Germinal center (tissue), 1 donor: ENCODE data around the gene CHN2.

Source experiments
- DNase-seq: peaks from one replicate; pipeline ENCODE4 v3.0.0; 2012; ENCODE audit warnings: mixed read lengths, low spot score

The CHN2 gene

DNA sequence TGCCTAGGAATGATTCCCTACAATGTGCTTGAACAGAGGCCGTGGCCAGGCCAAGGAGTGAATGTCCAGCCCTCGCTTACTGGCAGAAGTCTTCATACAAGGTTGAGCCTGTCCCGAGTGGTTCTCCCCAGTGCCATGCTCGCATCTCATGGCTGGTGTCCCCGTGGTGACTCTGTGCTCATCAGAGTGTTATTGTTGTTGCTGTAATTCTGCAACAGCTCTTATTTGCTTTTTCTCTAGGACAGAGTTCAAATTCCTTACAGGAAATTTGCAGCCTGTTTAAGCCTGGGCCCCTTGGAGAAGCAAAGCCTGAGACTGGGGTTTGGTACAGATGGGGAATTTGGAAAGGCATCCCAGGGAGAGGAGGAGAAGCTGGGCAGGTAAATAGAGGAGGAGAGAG, 211.3 kb downstream of the CHN2 start:
- DNase-seq: no peak

DNA sequence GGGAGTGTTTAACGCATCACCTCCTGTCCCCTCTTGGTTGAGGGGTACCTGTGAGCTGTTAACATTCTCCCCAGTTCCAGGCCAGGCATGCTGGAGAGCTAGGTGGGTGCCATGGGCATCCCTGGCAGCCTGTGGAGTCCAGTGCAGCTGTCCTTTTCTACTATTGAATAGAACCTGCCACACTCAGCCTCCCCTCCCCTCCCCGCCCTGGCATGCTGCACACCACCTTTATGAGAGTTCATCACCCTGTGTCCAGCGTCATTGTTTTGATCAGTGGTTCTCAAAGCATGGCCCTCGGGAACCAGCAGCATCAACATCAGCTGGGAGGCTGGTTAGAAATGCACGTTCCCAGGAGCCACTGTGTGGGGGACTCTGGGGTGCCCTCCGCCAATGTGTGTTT, 211.8 kb downstream of the CHN2 start:
- DNase-seq: no peak

DNA sequence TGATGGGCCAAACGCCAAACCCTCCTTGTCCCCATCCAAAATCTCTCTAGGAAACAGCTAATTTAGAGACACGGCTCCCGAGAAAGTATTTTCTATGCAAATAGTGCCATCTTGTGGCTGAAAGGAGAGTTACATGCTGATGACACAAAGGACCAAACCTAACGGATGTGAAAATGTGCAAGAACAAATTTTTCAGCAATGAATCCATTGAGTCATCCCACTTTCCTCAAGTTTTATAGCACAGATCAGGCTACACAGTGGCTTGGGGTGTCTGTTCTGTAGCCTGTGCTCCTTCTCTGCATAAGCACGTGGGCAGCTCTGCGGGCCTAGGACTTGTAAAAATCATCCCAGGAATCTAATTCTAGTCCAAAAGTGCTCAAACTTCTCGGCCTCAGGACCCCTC, 214.3 kb downstream of the CHN2 start:
- DNase-seq: peak; percentile 71

DNA sequence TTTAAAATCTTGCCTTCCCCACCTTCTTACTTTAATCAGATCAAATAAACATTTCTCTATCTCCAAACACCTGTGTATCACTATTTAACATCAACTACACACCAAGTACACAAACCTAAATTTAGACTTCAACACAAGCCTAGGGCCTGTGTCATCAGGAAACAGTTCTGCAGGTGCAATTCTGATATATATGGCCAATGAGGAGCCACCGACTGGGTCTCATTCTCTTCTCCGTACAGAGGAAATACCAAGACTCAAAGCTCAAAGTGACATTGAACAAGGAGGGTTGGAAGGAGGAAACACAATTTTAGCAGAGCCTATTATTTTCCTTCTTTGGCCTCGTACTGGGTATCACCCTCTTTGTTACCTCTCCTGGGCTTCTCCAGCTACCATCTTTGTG, 216.4 kb downstream of the CHN2 start:
- DNase-seq: peak; percentile 48

DNA sequence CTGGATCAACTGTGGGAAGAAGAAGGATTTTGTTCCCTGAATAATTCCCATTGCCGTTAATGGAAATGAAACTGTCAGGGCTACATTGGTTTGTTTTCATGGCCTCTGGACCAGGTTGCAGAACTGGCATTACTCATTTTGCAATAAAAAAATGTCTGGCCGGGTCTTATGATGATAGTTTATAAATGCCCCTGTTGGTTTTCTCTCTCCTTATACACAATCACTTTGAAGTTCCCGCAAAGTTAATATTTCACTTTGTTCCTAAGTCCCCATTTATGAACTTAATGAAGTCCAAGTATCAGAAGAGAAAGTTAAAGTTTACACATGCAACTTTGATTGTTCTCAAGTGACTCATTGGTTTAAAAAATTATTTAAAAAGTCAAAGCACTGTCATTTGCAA, 218.3 kb downstream of the CHN2 start:
- no peak for DNase-seq

DNA sequence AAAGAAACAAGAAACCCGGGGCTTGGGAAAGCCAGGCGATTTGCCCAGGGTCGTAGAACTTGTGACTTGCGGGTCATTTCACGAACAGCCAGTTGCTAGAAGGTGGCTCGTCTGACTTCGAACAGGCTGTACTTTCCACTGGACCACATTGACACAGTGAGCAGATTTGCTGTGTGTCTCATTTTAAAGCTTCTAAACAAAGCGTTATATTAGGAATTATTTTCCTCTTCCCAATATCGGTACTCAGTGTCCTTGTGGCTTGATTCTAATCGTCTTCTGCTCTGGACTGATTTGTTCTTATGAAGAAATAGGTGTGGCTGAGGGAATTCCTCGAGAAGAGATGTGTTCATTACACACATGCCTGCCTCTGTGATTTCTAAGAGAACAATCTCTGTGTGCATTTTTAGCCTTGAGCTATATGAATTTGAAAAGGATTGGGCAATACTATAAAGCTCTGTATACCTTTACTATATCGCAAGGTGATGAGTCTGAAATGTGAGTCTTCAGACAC, 219.1 kb downstream of the CHN2 start:
- DNase-seq: no peak

DNA sequence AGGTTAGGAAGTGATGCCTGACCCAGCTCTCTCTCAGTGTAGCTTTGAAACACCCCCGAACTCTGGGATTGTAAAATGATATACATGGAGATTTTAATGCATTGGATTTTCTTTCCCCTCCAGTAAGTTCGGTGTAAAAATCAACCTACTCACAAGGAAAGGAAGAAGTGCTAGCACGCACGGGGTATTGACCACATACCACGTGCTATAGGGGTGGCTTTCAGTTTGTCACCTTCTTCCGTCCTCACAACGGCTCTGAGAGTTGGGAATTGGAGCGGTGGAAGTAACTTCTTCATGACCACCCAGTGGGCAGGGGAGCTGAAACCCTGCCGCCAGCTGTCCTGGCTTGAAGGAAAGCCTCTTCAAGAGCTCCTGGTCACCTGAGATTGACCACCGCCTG, 219.6 kb downstream of the CHN2 start:
- DNase-seq: no peak

DNA sequence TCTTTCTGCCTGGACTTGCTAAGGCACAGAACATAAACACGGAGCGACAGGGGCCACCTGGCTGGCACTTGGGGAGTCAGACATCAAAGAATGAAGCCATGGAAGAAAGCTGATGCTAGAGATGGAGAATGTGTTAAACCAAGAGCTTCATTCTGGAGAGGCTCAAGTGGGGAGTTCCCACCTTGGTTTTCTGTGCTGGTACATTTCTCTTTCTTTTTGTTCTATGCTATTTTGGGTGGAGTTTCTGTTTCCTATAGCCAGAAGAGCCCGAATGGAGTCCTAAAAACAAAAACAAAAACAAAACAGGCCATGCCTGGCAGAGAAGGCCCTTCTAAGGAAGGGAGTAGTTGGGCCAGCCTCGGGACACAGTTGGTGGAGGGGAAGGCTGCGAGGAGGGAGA, 220.6 kb downstream of the CHN2 start:
- DNase-seq: no peak

DNA sequence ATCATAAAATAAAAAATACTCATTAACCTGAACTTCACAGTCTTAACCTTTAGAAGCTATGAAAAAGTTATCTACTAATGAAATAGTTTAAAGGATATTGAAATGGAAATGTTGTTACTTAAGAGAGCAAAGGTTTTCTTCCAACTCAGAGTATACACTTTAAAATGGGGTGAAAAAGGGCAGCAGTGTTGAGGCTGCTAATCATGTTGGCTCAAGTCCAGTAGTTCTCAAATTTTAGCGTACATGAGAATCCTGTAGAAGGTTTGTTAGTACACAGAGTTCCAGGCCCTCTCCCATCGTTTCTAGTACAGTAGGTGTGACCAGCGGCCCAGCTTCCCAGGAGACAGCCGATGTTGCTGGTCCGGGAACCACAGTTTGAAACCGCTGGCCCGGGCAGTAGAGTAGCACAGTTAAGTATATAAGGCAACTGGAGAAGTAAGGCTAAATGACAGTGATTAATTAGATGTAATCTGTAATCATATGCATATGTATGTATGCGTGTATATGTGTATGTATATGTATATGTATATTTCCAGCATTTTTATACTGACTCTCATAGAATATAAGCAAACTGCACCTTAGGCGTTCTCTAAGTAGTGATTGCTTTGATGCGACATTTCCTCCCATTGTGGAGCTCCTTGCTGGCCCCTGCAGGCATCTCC, 221.8 kb downstream of the CHN2 start:
- no peak for DNase-seq

DNA sequence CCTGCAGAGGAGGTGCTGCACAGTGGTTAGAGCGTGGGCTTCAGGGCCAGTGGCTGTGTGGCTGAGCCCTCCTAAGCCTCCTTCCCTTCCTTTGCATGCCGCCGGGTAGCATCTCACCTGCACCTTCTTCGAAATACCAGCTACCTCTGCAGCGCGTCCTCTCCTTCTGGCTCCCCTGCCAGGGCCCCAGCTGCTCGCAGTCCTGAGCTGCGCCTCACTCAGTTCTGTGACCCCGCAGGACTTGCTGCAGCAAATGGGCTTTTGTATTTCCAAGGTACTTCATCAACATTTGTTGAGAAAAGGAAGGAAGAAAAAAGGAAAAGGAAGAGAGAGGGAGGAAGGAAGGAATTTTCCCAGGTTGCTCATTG, 222.3 kb downstream of the CHN2 start:
- DNase-seq: no peak

DNA sequence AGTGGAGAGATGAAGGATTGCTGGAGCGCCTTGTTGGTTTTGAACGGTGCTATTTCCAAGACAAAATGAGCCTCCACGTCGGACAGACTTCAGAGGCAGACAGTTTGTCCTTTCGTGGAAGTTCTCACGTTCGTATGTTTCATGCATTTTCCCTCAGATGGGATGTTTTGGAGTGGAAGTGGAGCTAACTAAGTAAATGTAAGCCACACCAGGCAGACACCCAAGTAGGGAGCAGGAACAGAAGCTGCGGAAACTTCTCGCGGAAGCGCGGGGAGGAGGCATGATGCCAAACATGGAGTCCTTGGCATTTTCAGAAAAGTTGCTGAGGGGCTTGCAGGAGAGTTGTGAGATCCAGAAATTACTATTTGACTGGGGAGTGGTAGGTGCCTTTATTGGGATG, 223.5 kb downstream of the CHN2 start:
- DNase-seq: no peak

DNA sequence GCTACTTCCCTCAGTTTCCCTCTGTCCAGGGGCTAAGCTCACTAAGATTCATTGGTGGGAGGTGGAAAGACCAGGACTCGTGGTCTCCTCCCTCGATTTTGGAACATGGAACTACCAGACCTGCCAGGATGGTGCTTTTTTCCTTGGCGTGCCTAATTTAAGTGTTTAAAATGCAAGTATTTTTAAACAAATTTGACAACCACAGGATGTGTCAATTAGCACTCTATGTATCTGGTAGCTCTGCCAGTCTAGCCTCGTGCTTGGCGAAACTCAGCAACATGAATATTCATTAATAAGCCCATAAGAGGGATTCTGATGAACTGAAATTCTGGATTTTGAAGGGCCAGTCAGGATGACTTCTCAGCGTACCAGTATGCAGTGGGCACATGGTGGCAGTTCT, 224.1 kb downstream of the CHN2 start:
- DNase-seq: no peak

DNA sequence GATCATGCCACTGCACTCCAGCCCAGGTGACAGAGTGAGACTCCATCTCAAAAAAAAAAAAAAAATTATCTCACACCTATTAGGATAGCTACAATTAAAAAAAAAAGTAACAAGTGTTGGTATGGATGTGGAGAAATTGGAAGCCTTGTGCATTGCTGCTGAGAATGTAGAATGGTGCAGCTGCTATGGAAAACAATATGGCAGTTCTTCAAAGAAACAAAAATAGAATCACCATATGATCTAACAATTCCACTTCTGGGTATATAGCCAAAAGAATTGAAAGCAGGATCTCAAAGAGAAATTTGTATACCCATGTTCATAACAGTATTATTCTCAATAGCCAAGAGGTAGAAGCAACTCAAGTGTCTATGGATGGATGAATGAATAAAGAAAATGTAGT, 225.4 kb downstream of the CHN2 start:
- DNase-seq: no peak

DNA sequence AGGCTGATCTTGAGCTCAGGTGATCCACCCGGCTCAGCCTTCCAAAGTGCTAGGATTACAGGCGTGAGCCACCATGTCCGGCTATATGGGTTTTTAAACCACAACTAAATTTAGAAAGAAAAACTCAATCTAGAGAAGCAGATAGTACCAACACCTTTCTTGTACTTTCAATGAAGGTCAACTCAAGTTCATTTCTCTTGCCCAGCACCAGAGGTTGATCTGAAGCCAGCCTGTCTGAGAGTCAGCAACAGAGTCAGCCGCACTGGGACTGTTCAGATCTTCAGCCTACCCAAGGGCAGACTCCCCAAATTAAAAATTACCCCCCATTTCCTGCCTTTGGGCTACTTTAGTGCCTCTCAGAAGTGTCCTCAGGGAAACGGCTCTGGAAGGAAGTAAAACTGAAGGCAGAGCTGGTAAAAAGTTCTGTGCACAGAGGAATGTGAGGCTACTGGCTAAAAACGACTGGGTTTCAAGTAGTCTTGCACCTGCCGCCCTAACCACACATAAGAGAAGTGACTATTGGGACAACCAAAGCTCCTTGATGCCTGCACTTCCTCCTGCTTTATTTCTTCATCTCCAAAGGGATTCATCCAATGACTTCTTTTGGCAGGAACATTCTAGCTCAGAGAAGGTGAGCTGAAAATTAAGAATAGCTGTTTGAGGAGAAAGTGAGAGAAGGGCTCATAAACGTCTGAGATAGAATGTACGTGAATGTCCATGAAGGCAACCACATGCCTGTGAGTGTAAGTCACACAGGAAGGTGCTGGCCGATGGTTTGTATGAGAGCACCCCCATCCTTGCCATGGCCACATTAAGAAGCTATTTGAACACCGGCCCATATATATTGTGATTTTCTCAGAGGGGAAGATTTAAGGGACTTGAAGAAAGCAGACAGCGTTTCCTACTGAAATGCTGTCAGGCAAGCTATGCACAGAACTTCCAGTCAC, 226.7 kb downstream of the CHN2 start:
- no peak for DNase-seq

DNA sequence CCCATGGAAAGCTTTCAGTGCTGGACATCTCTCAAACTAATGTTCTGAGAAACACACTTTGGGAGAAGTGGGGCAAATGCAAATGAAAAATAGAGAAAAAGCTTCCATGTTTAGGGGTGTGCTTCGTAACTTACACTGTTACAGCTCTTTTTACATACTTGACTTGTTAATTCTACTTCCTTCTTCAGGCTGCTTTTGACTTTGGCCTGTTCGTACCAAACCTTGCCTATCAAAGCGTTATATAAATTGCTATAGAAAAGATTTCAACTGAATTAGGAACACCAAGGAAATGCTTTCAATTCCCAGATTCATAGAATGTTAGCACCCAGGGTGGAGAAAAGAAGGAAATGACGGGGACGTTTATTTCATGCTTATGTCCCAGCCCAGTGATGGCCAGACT, 228.3 kb downstream of the CHN2 start:
- DNase-seq: no peak

DNA sequence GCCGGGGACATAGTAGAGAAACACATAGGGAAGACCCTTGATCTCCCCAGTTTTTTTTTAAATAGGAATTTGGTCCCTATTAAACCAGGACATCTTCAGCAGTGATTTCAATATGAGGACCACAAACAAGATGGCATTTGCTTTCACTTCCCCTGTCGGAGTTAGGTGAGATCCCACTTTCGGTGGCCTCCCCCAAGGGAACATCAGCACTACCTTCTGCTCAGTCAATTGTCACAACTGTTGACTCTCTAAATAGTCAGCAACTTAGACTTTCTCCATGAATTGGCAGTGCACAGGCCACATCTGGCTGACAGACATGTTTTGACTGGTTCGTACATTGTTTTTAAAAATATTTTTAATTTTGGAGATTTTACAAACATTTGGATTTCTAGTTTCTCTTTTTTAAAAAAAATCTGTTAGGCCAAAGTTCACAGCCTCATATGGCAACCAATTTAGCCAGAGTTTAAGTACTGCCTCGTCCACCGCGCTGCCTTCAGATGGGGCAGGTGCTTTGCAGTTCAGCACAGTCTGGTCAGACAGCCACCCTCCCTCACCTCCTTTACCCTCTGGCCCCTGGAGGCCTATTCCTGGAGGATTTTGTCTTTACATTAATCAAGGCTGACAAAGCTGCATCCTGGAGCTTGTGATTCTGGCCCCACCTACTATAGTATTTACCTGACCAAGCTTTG, 229.9 kb downstream of the CHN2 start:
- peak; percentile 60 for DNase-seq

DNA sequence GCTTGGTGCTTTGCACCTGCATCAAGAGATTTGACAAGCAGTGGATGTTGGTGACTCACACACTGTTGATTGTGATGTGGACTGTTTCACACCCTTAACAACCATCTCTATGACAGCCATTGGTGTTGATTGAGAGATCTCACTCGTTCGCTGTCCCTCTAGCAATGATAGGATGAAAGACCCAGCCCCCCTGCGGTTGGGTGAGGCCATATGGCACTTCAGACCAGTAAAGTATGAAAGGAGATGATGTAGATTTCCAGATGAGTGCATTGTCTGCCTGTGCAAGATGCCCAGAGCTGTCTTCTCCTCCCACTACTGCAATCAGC, 230.4 kb downstream of the CHN2 start:
- peak; percentile 46 for DNase-seq

DNA sequence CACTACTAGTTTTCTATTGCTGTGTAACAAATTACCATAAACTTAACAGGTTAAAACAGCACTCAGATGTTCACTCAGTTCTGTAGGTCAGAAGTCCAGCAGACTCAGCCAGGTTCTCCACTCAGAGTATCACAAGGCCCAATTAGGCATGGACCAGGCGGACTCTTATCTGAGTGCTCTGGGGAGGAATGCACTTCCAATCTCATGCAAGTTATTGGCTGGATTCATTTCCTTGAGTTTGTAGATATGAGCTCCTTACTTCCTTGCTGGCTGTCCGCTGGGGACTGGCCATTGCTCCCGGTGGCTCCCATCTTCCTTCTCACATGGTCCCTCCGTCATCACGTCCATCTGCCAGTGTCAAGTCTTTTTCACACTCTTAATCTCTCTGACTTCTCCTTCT, 232.0 kb downstream of the CHN2 start:
- DNase-seq: no peak

DNA sequence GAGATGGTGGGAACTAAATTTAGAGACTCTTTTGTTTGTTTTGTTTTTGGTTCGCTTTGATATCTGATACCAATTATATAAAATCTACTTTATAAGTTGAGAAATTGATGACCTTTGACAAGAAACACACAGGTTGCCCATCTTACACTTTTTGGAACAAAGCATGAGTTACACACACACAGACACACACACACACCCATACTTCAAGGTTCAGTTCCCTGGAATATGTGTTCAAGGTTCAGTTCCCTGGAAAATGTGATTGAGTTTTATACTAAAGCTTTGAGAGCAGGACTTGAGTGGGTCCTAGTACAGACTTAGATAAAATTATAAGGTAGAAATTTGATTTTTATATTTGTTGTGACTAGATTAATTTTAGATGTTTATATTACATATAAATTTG, 234.8 kb downstream of the CHN2 start:
- DNase-seq: no peak

DNA sequence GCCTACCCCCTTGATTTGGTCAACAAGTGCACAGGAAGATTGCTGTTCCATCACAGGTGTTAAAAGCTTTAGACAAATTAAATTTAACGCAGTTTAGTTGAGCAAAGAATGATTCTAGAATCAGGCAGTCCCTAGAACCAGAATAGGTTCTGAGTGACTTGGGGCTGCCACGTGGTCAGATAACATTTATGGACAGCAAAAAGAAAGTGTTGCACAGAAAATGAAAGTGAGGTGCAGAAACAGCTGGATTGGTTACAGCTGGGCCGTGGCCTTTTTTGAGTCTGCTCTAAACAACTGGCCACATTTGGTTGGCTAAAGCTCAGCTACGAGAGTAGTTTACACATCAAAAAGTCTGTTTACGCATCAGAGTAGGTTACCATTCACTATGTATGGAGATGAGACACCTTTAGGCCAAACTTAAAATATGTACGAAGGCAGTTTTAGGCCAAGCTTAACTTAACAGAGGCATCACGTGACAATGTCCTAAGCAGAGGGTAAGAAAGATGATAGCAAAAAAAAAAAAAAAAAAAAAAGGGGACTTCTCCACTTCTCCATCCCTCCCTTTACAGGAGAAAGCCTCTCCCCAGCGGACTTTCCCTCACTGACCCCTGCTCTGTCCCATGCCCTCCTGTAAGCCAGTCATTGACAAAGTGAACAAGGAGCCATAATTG, 235.8 kb downstream of the CHN2 start:
- no peak for DNase-seq

DNA sequence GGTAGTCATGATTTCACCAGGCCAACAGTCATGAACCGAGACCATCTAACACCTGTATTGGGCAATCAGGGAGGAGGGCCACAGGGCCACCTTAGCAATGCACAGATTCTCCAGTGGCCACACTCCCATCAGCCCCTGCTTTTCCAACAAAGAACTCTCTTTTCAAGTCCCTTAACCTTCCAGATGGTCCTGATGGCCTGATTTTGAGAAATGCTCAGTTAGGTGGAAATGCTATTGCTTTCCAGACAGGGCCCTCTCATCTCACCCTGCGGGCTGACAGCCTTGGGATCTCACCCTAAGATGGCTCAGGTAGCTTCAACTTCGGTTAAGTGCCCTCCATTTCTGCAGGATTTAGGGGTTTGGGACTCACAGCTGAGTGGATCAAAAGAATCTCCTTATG, 237.1 kb downstream of the CHN2 start:
- no peak for DNase-seq

DNA sequence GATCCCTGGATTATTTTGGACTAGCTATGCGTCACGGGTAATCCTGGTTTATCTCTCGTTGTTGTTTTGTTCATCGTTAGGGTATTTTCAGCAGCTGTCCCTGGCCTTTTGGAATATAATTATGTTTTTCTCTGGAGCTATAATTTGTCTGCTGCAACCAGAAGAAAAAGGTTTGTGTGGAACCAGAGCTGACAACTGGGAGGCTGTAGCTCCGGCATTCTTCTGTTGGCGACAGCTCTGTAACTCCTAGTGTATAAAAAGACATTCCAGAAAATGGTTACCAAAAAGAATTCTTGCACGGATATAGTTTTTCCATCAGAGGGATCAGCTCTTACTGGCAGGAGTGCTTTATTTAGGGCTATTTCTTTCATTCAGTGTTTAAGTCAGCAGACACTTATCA, 238.1 kb downstream of the CHN2 start:
- no peak for DNase-seq

DNA sequence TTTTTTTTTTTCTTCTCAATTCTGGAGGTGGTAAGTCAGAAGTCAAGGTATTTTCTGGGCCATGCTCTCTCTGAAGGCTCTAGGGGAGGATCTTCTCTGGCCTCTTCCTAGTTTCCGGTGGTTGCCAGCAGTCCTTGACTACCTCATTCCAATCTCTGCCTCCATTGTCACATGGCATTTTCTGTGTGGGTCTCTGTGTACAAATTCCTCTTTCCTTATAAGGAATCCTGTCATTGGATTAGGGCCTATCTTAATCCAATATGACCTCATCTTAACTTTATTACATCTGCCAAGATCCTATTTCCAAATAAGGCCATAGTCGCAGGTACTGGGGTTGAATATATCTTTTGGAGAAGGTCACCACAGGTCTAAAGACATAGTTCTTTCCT, 239.8 kb downstream of the CHN2 start:
- no peak for DNase-seq
